ENCODE data around the gene SPIRE1.
"Not testable (repeated sequence)": the region's sequence is repeated elsewhere in the genome, so short reads cannot be mapped to it uniquely, and the experiment has no call there.

The SPIRE1 gene

DNA sequence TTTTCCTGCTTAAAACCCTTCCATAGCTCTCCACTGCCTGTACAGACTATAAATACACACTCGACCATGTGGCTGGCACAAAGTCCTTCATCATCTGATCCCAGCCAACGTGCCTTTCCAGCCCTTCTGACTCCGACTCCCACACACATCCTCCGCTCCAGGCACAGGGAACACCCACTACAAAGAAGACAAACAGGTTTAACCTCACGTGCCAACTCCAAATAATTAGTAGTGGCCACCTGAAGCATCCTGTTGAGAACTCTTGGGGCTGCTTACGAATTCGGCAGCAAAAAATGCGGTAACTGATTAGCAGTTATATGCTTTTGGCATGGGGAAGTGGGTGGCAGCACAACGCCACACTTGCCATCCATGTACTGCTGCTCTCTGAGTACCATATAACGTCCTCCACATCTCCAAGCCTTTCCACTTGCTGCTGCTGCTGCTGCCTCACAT lies 12.1 kb downstream of the SPIRE1 start:
- no peak for DNase-seq (ENCODE audit: low spot score)

DNA sequence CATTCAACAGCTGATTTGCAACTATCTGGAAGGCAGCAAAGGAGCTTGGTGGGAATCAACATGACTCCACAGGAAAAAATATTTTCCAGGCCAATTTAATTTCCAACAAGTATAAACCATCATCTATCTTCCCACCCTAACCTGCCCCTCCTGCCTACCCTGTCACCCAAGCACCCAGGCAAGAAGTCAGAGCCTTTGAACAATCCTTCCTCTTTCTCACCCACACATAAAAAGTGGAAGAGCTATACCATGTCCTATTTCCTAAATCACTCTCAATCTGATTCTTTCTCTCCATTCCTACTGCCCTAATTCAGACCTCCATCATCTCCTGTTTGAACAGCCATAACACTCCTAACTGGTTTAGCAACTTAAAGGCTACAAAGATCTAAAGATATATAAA lies 12.7 kb downstream of the SPIRE1 start:
- DNase-seq (ENCODE audit: low spot score), result no peak

DNA sequence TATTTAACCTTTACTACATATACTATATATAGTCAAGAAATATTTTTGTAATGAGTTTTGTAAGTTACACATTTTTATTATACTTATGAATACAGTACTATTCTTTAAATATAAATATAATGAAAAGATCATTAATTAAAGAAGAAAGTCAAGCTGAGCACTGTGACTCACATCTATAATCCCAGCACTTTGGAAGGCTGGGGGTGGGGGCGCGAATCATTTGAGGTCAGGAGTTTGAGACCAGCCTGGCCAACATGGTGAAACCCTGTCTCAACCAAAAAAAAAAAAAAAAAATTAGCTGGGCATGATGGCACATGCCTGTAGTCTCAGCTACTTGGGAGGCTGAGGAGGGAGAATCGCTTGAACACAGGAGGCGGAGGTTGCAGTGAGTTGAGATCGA lies 14.2 kb downstream of the SPIRE1 start:
- not testable (repeated sequence) for DNase-seq (ENCODE audit: low spot score)

DNA sequence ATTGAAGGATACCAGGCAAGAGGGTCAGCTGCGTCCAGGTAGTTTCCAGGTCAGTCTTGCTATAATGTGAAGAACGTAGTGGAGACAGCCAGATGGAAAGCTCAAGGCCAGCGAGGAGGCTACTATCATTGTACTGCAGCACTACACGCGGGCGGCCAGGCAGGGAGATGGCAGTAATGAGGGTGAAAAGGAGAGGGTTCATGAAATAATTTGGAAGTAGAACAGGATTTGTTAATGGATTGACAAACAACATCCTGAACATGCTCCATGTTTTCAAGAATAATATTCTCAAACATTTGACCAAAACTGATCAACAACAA lies 17.1 kb downstream of the SPIRE1 start:
- no peak for DNase-seq (ENCODE audit: low spot score)

DNA sequence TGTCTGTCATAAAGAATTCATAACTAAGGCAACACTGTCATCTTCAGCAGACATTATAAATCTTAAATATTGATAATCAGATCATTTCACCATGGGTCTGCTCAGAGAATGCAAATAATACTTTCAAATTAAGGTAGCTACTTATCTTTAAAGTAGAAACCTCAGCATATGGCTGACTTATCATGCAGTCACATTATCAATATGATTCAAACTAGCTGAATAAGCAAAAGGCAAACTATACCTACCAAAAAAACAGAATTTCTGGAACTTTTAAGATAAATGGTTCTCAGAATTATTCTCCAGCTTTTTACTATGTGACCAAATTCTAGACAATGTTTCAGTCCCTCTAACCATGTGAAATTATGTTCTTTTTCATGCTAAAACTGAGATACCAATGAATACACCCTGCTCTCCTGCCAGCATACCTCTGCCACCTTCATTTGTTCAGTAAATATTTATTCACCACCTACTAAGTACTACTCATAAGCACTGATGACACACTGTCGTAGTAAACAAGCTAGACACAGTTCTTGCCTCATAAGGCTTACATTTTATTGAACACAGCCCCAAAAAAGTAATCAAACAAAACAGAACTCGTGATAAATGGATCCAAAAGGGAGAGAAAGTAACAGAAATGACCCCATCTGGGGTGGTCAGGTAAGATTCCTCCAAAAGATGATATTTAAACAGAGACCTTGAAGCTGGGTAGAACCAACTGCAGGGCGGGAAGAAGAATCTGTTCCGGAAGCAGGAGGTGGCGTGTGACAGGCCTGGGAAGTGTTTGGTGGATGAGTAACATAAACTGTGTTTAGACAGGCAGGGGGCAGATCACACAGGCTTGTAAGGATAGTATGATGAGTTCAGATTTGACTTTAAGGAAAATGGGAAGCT lies 17.7 kb downstream of the SPIRE1 start:
- DNase-seq (ENCODE audit: low spot score), result no peak

DNA sequence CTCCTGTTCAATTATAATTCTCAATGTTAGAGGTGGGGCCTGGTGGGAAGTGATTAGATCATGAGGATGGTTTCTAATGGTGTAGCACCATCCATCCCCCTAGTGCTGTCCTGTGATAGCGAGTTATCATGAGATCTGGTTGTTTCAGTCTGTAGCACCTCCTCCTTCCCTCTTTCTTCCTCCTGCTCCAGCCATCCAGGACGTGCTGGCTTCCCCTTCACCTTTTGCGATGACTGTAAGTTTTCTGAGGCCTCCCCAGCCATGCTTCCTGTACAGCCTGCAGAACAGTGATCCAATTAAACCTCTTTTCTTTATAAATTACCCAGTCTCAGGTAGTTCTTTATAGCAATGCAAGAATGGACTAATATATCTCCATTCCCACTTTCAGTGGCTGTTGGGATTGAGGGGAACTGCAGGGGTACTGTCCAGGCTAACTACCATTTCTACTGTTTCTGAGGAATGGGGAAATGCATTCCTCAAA lies 19.2 kb downstream of the SPIRE1 start:
- no peak for DNase-seq (ENCODE audit: low spot score)

DNA sequence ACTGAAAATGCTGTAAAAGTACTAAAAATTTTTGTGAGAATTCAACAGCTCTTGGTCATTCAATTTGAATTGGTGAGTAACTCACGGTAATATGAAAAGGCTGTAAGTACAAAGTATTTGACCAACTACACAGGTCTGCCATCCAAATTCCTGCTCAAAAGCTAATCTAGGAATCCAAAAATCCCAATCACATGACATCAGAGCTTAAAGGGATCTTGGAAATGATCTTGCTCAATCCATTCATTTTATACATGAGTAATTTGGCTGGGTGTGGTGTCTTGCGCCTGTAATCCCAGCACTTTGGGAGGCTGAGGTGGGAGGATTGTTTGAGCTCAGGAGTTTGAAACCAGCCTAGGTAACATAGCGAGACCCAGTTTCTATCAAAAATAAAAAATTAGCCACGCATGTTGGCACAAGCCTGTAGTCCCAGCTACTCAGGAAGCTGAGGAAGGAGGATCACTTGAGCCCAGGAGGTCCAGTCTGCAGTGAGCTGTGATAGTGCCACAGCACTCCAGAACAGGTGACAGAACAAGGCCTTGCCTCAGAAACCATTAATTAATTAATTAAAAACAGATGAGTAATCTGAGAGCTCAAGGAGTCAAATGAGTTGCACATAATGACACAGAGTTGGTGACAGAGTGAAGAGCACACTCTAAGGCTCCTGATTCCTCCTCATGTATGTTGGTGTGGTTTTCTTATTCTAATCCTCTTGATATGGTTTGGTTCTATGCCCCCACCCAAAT lies 19.8 kb downstream of the SPIRE1 start:
- DNase-seq (ENCODE audit: low spot score), result no peak

DNA sequence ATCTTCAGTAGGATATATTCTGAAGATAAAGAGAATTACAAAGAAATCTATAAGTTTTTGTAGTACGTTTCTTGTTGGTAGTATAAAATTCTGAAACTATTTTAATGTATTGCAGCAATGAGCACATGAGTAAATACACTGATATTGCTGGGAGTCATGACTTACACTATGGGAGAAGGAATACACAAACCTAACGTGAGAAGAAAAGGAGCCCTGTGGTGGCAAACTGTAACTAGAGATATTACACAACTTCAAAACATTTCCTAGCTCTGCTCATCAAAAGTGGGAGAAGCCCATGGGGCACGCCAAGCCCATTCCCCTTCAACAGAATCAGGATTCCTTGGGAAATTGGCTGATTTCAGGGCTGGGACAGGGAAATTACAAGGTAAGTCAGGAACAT lies 20.5 kb downstream of the SPIRE1 start:
- no peak for DNase-seq (ENCODE audit: low spot score)

DNA sequence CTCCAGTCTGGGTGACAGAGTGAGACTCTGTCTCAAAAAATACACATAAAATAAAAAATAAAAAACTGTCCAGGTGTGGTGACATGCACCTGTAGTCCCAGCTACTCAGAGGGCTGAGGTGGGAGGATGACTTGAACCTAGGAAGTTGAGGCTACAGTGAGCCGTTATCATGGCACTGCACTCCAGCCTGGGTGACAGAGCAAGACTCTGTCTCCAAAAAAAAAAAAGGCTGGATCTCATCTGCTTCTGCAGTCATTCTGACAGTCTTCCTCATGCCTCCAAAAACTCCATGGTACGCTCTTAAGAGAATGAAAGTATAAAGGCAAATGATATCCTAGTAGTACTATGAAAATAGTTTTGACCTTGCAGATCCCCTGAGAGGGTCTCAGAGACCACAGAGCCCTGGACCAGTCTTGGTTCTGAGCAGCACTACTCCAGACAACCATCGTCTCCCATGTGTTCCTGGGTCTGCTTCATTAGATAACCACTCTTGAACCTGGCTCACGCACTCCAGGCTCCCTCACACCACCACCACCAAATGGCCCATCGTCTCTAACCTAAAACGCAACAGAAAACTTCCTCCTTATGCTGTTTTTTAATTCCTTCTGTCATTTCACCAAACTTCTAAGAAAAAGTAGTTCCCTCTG lies 26.0 kb downstream of the SPIRE1 start:
- no peak for DNase-seq (ENCODE audit: low spot score)

DNA sequence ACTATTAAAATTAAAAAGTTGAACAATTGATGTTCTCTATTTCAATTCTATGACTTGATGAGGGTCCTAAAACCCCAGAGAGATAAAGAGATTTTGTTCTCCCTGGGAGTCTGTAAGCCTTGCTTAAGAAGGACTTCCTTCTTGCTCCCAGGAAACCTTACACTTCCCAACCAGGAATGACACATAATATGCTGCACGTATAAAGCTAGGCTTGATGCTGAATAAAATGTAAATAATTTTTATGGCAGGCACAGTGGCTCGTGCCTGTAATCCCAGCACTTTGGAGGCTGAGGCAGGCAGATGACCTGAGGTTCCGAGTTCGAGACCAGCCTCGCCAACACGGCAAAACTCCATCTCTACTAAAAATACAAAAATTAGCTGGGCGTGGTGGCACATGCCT lies 27.8 kb downstream of the SPIRE1 start:
- no peak for DNase-seq (ENCODE audit: low spot score)

DNA sequence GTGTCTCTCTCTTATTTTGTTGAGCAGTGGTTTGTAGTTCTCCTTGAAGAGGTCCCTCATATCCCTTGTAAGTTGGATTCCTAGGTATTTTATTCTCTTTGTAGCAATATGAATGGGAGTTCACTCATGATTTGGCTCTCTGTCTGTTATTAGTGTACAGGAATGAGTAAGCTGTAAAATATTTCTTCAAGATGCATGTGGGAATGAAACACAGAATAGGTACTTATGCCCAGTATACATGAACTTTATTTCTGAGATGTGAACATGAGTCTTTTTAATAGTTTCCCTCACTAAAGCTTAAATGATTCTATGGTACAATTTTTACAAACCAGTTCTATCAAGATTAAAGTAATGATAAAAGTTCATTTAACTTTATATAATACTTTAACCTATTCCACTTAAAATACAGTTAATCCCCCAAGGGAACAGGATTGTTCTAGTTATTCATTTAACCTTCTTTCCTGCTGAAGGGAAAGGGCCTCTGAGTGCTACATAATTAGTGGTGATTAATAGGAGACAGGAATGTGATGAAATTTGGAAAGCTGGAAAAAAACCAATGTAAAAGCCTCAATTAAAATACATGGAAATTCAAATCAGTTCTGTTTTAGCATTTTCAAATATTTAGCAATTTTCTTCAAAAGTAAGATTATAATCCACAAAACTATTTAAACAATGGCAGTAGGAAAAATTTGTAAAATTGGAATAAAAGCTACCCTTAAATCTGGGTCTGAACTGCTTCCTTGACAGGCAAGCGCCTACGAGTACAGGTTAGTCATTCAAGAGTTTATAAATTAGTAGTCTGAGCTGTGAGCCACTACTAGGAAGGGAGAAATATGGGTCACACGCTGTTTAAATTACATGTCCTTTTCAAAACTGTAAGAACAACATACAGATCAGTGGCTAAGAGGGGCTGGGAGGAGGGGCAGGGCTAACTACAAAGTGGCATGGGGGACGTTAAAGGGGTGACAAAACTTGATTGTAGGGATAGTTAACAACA lies 28.9 kb downstream of the SPIRE1 start:
- no peak for DNase-seq (ENCODE audit: low spot score)

DNA sequence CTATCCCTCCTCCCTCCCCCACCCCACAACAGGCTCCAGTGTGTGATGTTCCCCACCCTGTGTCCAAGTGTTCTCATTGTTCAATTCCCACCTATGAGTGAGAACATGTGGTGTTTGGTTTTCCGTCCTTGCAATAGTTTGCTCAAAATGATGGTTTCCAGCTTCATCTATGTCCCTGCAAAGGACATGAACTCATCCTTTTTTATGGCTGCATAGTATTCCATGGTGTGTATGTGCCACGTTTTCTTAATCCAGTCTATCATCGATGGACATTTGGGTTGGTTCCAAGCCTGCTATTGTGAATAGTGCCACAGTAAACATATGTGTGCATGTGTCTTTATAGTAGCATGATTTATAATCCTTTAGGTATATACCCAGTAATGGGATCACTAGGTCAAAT lies 30.7 kb downstream of the SPIRE1 start:
- not testable (repeated sequence) for DNase-seq (ENCODE audit: low spot score)

DNA sequence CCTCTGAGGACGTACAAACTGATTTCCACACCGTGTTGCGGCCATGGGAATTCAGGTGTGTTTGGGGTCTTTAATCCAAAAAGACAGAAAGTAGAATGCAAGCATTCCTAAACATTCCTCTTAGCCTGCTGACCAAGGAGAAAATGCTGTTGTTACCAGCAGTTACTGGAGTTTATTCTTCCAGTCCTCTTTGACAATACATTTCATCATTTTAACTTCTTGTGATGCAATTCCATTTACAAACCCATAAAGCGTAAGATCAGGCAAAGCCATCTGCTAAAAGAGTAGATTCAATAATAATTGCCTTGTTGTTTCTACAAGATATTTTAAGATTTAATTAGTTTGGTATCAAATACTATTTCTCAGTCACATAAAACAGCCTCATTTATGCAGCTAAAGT lies 32.7 kb downstream of the SPIRE1 start:
- no peak for DNase-seq (ENCODE audit: low spot score)

DNA sequence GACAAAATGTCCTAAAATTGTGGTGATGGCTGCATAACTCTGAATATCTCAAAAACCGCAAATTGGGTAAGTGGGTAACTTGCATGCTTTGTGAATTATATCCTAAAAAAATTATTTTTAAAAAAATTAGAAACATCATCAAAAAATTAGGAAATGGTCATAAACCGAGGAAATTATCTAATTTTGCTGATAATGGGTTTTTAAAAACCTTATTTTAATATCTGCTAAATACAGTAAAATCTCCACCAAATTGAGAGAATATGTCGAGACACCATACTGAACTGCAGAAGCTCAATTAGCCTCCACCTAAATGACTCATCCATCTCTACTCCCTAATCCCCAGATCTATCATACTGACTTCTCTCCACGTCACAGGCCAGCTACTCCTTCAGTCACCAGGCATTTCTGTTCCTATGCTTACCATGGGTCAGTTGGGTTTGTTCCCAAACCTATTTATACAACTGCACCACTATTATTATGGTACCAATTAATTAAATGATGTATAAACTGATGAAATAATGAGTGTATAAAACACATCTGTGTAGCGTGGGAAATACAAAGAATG lies 36.1 kb downstream of the SPIRE1 start:
- no peak for DNase-seq (ENCODE audit: low spot score)

DNA sequence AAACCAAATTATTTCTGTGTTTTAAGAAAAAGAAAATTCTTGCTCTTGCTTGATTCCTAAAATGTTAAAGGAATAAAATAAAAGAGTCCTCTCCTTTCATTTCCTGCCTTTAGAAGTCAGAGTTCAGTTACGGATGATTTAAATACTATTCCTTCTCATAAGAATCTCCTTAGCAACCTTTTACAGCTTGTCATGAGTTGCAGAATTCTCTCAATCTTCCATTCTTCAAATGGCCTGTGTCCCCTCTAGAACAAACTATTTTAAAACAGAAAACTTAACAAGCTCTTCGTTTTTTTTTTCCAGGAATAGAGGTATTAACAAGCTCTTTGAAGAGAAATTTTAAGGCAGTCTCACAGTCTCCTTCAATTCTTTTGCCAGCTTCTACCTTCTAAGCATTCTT lies 42.2 kb downstream of the SPIRE1 start:
- DNase-seq (ENCODE audit: low spot score), result no peak

DNA sequence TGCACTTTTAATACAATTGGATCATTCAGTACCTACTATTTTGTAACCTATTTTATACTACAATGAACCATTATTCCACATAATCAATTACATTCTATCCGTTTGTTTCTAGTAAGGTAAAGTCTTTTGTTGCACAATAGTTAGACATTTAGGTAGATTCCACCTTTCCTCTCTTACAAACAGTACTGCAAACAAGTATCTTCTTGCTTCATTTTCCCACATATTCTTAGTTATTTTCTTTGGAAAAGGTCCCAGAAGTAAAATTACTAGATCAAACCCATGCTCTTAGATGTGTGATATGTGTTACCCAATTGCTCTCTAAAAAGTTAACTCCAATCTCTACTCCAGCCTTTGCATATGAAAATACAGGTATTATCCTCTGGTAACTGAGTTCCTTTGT lies 49.6 kb downstream of the SPIRE1 start:
- no peak for DNase-seq (ENCODE audit: low spot score)

DNA sequence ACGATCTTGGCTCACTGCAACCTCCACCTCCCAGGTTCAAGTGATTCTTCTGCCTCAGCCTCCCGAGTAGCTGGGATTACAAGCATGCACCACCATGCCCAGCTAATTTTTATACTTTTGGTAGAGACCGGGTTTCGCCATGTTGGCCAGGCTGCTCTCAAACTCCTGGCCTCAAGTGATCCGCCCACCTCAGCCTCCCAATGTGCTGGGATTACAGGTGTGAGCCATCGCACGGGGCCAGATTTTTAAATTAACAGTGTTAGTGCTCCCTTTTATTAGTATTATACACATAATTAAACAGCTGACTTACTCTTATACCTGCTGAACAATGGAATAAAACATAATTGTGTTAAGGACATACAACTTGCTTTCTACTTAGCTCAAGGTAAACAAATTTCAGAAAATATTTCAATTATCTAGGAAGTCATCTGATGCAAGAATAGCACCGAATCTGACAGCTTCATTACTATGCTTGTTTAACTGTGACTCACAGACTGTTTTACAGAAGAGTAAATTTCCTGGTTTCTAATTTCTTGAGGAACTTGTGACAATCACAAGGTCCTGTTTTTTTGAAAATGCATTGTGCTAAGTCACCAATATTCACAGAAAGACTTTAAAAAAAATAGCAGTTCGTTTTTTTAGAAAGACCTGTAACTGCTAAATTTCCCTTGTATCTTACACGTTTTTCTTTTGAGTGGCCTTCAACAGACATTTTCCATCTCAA lies 51.2 kb downstream of the SPIRE1 start:
- DNase-seq (ENCODE audit: low spot score), result no peak

DNA sequence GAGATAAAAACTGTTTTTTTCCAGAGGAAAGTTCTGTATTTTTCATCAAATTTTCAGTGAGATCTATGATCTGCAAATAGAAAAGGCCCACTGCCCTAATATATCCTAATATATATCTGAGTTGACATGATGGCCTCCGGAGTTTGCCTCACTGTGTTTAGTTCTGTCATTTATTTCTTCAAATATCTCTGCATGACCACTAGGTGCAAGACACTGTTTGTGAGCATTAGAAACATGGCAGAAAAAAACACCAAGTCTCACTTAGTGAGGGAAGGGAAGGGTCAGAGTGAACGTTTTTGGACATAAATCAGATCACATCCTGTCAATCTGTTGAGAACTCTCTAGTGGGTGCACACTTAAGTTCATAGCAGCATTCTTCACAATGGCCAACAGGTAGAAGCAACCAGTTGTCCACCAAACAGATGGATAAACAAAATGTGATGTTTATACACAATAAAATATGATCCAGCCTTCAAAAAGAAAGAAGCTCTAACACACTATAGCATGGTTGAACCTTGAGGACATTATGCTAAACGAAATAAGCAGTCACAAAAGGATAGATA lies 53.4 kb downstream of the SPIRE1 start:
- no peak for DNase-seq (ENCODE audit: low spot score)

DNA sequence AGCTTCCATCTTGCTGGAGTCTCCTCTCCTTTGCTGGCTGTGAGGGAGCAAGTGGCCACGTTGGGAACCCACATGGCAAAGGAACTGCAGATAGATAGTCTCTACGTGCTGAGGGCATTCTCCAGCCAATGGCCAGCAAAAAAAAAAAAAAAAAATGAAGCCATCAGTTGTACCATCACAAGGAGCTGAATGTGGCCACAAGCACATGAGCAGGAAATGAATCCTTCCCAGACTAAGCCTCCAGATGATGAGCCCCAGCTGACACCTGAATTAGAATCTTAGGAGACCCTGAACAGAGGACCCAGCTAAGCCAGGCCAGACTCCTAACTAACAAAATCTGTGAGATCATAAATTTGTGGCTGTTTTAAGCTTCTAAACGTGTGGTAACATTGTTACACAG lies 57.9 kb downstream of the SPIRE1 start:
- no peak for DNase-seq (ENCODE audit: low spot score)

DNA sequence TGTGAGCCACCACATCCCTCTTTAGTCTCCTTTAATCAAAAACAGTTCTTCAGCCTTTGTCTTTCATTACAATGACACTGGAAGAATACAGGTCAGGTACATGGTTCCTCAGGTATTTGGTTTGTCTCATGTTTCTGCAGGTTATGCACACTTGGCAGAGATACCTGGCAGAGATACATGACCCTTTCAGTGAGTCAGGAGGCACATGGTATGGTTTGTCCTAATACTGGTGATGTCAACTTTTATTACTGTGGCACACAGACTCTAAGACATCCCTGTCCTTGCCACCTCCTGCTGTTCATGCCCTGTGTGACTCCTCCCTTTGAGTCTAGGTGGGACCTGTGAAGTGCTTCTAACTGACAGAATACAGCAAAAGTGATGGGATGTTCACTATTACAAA lies 58.4 kb downstream of the SPIRE1 start:
- DNase-seq (ENCODE audit: low spot score), result no peak
